Activated T-cell treated with anti-CD3 and anti-CD28 coated beads for 1 hour (primary cell): ENCODE measurements around the gene GJB2.

Experiments used
- DNase-seq: peaks from one replicate; pipeline ENCODE4 v3.0.0-alpha.2; 2020; ENCODE audit warnings: low read depth

GJB2 gene

GRCh38 chr13:20192158-20192835 is 441 bp downstream of the GJB2 start:
- DNase-seq, result no peak

GRCh38 chr13:20191311-20192157 is 1.2 kb downstream of the GJB2 start:
- DNase-seq, result no peak

GRCh38 chr13:20190481-20191310 is 2.0 kb downstream of the GJB2 start:
- DNase-seq, result no peak

- no peak for DNase-seq
Observed at GRCh38 chr13:20190076-20190475, 2.7 kb downstream of the GJB2 start.

GRCh38 chr13:20188667-20189553 is 3.8 kb downstream of the GJB2 start:
- DNase-seq, result no peak

- no peak for DNase-seq
Observed at GRCh38 chr13:20186771-20187170, 6.0 kb downstream of the GJB2 start.

GRCh38 chr13:20185366-20186056 is 7.2 kb downstream of the GJB2 start:
- DNase-seq, result no peak

- no peak for DNase-seq
Observed at GRCh38 chr13:20182231-20182846, 10.4 kb downstream of the GJB2 start.

- no peak for DNase-seq
Observed at GRCh38 chr13:20181188-20181587, 11.6 kb downstream of the GJB2 start.

GRCh38 chr13:20178156-20178555 is 14.6 kb downstream of the GJB2 start:
- no peak for DNase-seq

GRCh38 chr13:20177049-20177831 is 15.5 kb downstream of the GJB2 start:
- DNase-seq, result no peak

- DNase-seq, result no peak
Observed at GRCh38 chr13:20175907-20176652, 16.7 kb downstream of the GJB2 start.

- DNase-seq, result no peak
Observed at GRCh38 chr13:20175406-20175794, 17.3 kb downstream of the GJB2 start.

GRCh38 chr13:20174656-20175405 is 17.9 kb downstream of the GJB2 start:
- DNase-seq, result peak; percentile 42

- DNase-seq, result no peak
Observed at GRCh38 chr13:20173116-20173746, 19.5 kb downstream of the GJB2 start.

- no peak for DNase-seq
Observed at GRCh38 chr13:20171364-20171763, 21.4 kb downstream of the GJB2 start.

GRCh38 chr13:20170921-20171320 is 21.8 kb downstream of the GJB2 start:
- DNase-seq, result no peak

GRCh38 chr13:20168396-20168795 is 24.3 kb downstream of the GJB2 start:
- no peak for DNase-seq
